Activated naive CD4-positive, alpha-beta T cell treated with anti-CD3 and anti-CD28 coated beads, Interleukin-2, amount 50 U/mL, for 24 hours (primary cell): Measurements from ENCODE around the gene TOMT.

Experiments
- H3K27ac Mint-ChIP-seq: one replicate; pipeline ENCODE4 v1.8.0; 2021; ENCODE audit warnings: mild to moderate bottlenecking, mixed read lengths
- H3K27me3 Mint-ChIP-seq: one replicate; pipeline ENCODE4 v1.8.0; 2021; ENCODE audit warnings: mixed read lengths
- H3K36me3 Mint-ChIP-seq: one replicate; pipeline ENCODE4 v1.8.0; 2021; ENCODE audit warnings: mixed read lengths
- H3K4me1 Mint-ChIP-seq: one replicate; pipeline ENCODE4 v1.8.0; 2021; ENCODE audit warnings: mixed read lengths
- H3K4me3 Mint-ChIP-seq: one replicate; pipeline ENCODE4 v1.8.0; 2021; ENCODE audit warnings: mild to moderate bottlenecking, mixed read lengths
- H3K9me3 Mint-ChIP-seq: one replicate; pipeline ENCODE4 v1.8.0; 2021; ENCODE audit warnings: mixed read lengths

TOMT gene

GRCh38 chr11:72081184-72081644 lies 24.5 kb upstream of the TOMT start:
- peaks cover 55% of the 10 kb centered on the region for H3K4me1 Mint-ChIP-seq
- H3K9me3 Mint-ChIP-seq = no peaks in the 10 kb centered on the region
- H3K27me3 Mint-ChIP-seq = no peaks in the 10 kb centered on the region
- peak overlapping the region; percentile 92 for H3K4me3 Mint-ChIP-seq
- peak overlapping the region; percentile 94 for H3K27ac Mint-ChIP-seq
- no peaks in the 10 kb centered on the region for H3K36me3 Mint-ChIP-seq

DNA sequence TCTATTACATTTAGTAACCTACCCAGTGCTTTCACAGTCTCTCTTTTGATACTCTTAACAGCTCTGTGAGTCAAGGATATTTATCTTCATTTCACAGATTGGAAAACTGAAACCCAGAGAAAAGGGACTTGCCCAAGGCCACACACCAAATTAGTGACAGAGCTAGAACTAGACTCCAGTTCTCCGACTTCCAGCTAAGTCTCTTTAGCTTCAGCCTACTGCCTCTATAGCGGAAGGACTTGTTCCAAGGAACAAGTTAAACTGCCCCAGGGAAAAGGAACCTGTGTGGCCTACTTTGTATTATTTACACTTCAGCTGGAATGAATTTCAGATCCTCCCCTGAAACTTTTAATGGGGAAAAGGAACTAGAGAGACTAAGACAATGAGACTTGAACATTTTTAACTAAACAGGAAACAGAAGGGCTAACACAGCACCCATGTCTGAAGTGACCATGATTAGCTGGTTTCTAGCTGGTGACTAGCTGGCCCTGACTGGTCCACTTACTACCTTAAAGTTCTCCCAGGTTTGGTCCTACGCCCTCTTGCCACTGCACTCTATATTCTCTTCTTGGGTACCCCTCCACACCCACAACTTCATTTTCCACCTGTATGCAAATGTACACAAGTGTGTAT lies 23.8 kb upstream of the TOMT start:
- Mint-ChIP-seq H3K9me3 (no peaks in the 10 kb centered on the region), H3K27ac (peak overlapping the region; percentile 62), H3K27me3 (no peaks in the 10 kb centered on the region), H3K4me3 (peak overlapping the region; percentile 92), H3K4me1 (peaks cover 53% of the 10 kb centered on the region), H3K36me3 (no peaks in the 10 kb centered on the region)

- no peak overlapping the region for H3K4me3 Mint-ChIP-seq
- H3K9me3 Mint-ChIP-seq = no peaks in the 10 kb centered on the region
- no peak overlapping the region for H3K27ac Mint-ChIP-seq
- H3K36me3 Mint-ChIP-seq = peaks cover 2% of the 10 kb centered on the region
- no peaks in the 10 kb centered on the region for H3K27me3 Mint-ChIP-seq
- H3K4me1 Mint-ChIP-seq = peaks cover 50% of the 10 kb centered on the region
Observed at GRCh38 chr11:72083414-72083813, 22.3 kb upstream of the TOMT start.

GRCh38 chr11:72084076-72084475 lies 21.6 kb upstream of the TOMT start:
- H3K36me3 Mint-ChIP-seq = peaks cover 2% of the 10 kb centered on the region
- peaks cover 44% of the 10 kb centered on the region for H3K4me1 Mint-ChIP-seq
- H3K27ac Mint-ChIP-seq = no peak overlapping the region
- no peaks in the 10 kb centered on the region for H3K27me3 Mint-ChIP-seq
- H3K4me3 Mint-ChIP-seq = no peak overlapping the region
- no peaks in the 10 kb centered on the region for H3K9me3 Mint-ChIP-seq

DNA sequence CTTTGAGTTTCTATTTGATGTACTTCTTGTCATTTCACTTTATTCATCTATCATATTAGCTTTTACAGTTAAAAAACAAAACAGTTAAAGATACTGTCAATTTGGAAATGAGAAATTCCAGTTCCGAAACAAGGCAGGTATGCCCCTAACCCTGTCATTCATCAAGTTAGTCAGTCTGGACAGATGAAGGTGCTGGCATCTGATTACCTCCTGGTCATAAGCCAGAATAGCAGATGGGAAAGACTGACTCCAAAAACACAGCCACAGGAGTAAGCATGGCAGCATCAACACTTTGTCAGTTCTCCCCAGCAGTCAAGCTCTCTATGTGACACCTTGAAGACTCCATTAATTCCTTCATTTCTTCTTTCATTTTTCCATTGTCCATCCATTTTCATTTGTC lies 20.8 kb upstream of the TOMT start:
- Mint-ChIP-seq H3K9me3 (no peaks in the 10 kb centered on the region), H3K27ac (no peak overlapping the region), H3K36me3 (peaks cover 2% of the 10 kb centered on the region)

GRCh38 chr11:72085621-72086351 lies 19.9 kb upstream of the TOMT start:
- H3K9me3 Mint-ChIP-seq = no peaks in the 10 kb centered on the region
- H3K36me3 Mint-ChIP-seq = peaks cover 2% of the 10 kb centered on the region
- H3K4me1 Mint-ChIP-seq = peaks cover 32% of the 10 kb centered on the region
- H3K4me3 Mint-ChIP-seq = no peak overlapping the region
- H3K27ac Mint-ChIP-seq = peak overlapping the region; percentile 8
- no peaks in the 10 kb centered on the region for H3K27me3 Mint-ChIP-seq

More for the DNA sequence above, 20.8 kb upstream of the TOMT start:
- Mint-ChIP-seq H3K4me3 (no peak overlapping the region), H3K4me1 (peaks cover 39% of the 10 kb centered on the region), H3K27me3 (no peaks in the 10 kb centered on the region)

DNA sequence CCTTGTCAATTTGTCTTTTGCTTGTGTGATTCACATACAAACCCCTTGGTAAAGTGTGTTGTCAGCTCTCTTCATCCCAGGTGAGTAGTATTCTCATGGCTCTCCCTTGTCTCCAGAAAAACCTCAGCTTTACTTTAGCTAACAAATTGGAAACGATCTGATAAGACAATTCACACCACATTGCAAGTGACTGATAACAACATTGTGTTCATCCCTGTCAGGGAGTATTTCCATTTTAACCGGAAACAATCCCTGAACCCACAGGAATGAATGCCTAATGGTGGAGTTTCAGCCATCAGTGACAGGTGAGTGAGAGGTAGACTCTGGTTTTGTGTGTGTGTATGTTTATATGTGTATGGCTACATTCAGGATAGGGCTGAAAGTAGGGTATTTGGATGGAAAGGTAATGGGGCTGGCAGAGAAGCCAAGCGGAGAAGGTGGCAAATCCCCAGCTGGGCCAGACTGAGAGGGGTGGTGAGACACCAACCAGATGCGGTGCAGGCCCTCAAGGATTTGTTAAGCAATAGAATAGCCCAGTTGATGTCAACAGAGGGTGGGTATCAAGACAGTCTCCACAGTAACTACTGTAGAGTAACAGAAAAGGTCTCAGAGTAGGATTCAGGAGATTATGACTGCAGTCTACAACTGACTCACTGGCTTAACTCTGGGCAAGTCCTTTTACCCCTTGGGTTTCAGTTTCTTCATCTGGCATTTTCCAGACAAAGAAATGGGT lies 17.5 kb upstream of the TOMT start:
- Mint-ChIP-seq H3K36me3 (peaks cover 2% of the 10 kb centered on the region), H3K27ac (no peak overlapping the region), H3K4me3 (no peak overlapping the region), H3K27me3 (no peaks in the 10 kb centered on the region), H3K4me1 (peaks cover 27% of the 10 kb centered on the region), H3K9me3 (no peaks in the 10 kb centered on the region)

- Mint-ChIP-seq H3K4me3 (no peak overlapping the region), H3K9me3 (no peaks in the 10 kb centered on the region), H3K27ac (peak overlapping the region; percentile 23), H3K4me1 (peaks cover 19% of the 10 kb centered on the region), H3K36me3 (peaks cover 2% of the 10 kb centered on the region), H3K27me3 (no peaks in the 10 kb centered on the region)
Observed at GRCh38 chr11:72091292-72091691, 14.4 kb upstream of the TOMT start.

GRCh38 chr11:72098741-72099140 lies 7.0 kb upstream of the TOMT start:
- Mint-ChIP-seq H3K27me3 (no peaks in the 10 kb centered on the region), H3K9me3 (no peaks in the 10 kb centered on the region), H3K36me3 (peaks cover 5% of the 10 kb centered on the region), H3K27ac (no peak overlapping the region), H3K4me1 (peaks cover 35% of the 10 kb centered on the region), H3K4me3 (no peak overlapping the region)

- Mint-ChIP-seq H3K27me3 (no peaks in the 10 kb centered on the region), H3K4me3 (no peak overlapping the region), H3K27ac (peak overlapping the region; percentile 66), H3K9me3 (no peaks in the 10 kb centered on the region), H3K4me1 (peaks cover 44% of the 10 kb centered on the region), H3K36me3 (peaks cover 5% of the 10 kb centered on the region)
Observed at GRCh38 chr11:72100009-72100408, 5.7 kb upstream of the TOMT start.

DNA sequence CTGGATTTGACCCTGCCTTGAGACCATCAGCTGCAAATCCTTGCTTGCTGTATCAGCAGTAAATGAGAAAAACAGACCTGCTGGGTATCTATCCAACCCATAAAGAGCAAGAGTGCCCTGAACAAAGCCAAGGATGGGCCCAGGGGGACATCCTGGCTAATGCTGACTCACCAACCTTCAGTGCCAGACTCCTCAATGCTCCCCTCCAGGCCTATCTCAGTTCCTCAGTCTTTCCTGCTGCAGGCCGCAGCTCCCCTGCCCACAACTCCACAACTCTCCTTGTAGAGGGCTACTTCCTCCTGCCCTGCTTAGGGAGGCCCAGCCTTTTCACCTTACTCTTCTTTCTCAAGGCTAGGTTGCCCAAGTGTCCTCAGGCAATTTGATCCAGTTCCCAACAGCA lies 5.3 kb upstream of the TOMT start:
- peak overlapping the region; percentile 66 for H3K27ac Mint-ChIP-seq
- no peak overlapping the region for H3K4me3 Mint-ChIP-seq
- no peaks in the 10 kb centered on the region for H3K9me3 Mint-ChIP-seq
- peaks cover 44% of the 10 kb centered on the region for H3K4me1 Mint-ChIP-seq
- H3K36me3 Mint-ChIP-seq = peaks cover 7% of the 10 kb centered on the region
- H3K27me3 Mint-ChIP-seq = no peaks in the 10 kb centered on the region

- Mint-ChIP-seq H3K4me3 (peak overlapping the region; percentile 98), H3K27ac (peak overlapping the region; percentile 94), H3K36me3 (peaks cover 7% of the 10 kb centered on the region), H3K4me1 (peaks cover 44% of the 10 kb centered on the region), H3K9me3 (no peaks in the 10 kb centered on the region), H3K27me3 (no peaks in the 10 kb centered on the region)
Observed at GRCh38 chr11:72102162-72102561, 3.6 kb upstream of the TOMT start.

DNA sequence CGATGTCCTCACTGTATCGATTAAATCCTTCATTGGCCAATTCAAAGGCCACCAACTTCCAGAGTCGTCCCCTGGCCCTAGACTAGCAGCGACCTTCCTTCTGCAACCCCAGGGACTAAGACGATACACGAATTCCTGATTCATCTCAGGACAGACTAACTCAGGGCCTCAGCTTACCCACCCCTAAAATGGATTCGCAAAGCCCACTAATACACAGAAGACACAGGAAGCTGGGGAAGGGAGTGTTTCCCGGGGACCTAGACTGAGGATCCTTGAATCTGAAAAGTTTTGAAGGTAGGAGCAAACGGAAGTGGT lies 3.1 kb upstream of the TOMT start:
- Mint-ChIP-seq H3K9me3 (no peaks in the 10 kb centered on the region), H3K4me1 (peaks cover 44% of the 10 kb centered on the region), H3K4me3 (peak overlapping the region; percentile 98), H3K27ac (peak overlapping the region; percentile 94), H3K27me3 (no peaks in the 10 kb centered on the region), H3K36me3 (peaks cover 7% of the 10 kb centered on the region)

GRCh38 chr11:72102946-72103753 lies 2.6 kb upstream of the TOMT start, which contains the start of gene LAMTOR1:
LAMTOR1 (minus strand) TSS chr11:72103297; CDS start chr11:72103224, 73 bp downstream.
- peak within 1 kb of the TSS; percentile 98 for H3K4me3 Mint-ChIP-seq
- no peaks in the 10 kb centered on the region for H3K27me3 Mint-ChIP-seq
- H3K27ac Mint-ChIP-seq = peak within 1 kb of the TSS; percentile 94
- H3K36me3 Mint-ChIP-seq = peaks cover 4% of the 10 kb centered on the region
- peaks cover 40% of the 10 kb centered on the region for H3K4me1 Mint-ChIP-seq
- no peaks in the 10 kb centered on the region for H3K9me3 Mint-ChIP-seq

- peak overlapping the region; percentile 94 for H3K27ac Mint-ChIP-seq
Observed at GRCh38 chr11:72103754-72104167, 2.0 kb upstream of the TOMT start.

More at GRCh38 chr11:72103754-72104167, 2.0 kb upstream of the TOMT start:
- no peaks in the 10 kb centered on the region for H3K27me3 Mint-ChIP-seq
- H3K4me1 Mint-ChIP-seq = peaks cover 40% of the 10 kb centered on the region
- peak overlapping the region; percentile 98 for H3K4me3 Mint-ChIP-seq
- no peaks in the 10 kb centered on the region for H3K9me3 Mint-ChIP-seq
- H3K36me3 Mint-ChIP-seq = peaks cover 4% of the 10 kb centered on the region
